Body of pancreas (tissue), 4 donors: ENCODE data around the gene TMEM8B. TPM values are rescaled to one million over a fixed set of nuclear protein-coding genes. Genes with fewer than 3 reads are reported as not detected.
A peak's percentile ranks its signal among the peaks of the same experiment; 100 is the strongest.
"Not testable (repeated sequence)": the region's sequence is repeated elsewhere in the genome, so short reads cannot be mapped to it uniquely, and the experiment has no call there.

Experiments used
- ATAC-seq: fragments of 150-250 bp; one replicate; pipeline ENCODE4 v1.9.1; 2016
- DNase-seq, 4 donors: peaks; one replicate each; pipeline ENCODE4 v3.0.0-alpha.2; 2019
- H3K27ac ChIP-seq, 4 donors: fragments of 200-600 bp; sonication (generic); 1 replicate in 3 of 4; 2 replicates in 1 of 4; pipeline versions ENCODE4 v1.5.1 to v1.6.1; 2016 to 2019; ENCODE audit warnings: mild to moderate bottlenecking in 1 of 4, mixed read lengths in 1 of 4, moderate library complexity in 1 of 4
- H3K27me3 ChIP-seq, 2 donors: fragments of 200-600 bp; sonication (generic); one replicate each; pipeline ENCODE4 v1.6.0; 2016; ENCODE audit warnings: mild to moderate bottlenecking in 1 of 2
- H3K36me3 ChIP-seq, 2 donors: fragments of 200-600 bp; sonication (generic); replicated peaks in 1 of 2; 2 replicates each; pipeline ENCODE4 v1.5.1; 2016; ENCODE audit warnings: low read depth in 2 of 2; ENCODE audit not compliant: insufficient read depth in 1 of 2
- H3K4me1 ChIP-seq: fragments of 200-600 bp; sonication (generic); one replicate; pipeline ENCODE4 v1.6.0; 2016
- H3K4me3 ChIP-seq, 2 donors: fragments of 200-600 bp; sonication (generic); 1 replicate in 1 of 2; 2 replicates in 1 of 2; pipeline ENCODE4 v1.5.1; 2016 to 2019
- H3K9me3 ChIP-seq, 3 donors: fragments of 200-600 bp; sonication (generic); 1 replicate in 2 of 3; 2 replicates in 1 of 3; pipeline ENCODE4 v1.5.1; 2016
- CTCF ChIP-seq, 7 experiments: fragments of 450-650 bp in 4 of 7; fragments of 200-600 bp in 3 of 7; sonication (generic) in 3 of 7; IDR thresholded peaks; one replicate each; pipeline ENCODE4 v1.5.1; 2016 to 2019; ENCODE audit warnings: antibody characterized with exemption in 7 of 7
- POLR2A ChIP-seq, 3 donors: fragments of 450-650 bp; IDR thresholded peaks; one replicate each; pipeline ENCODE4 v1.6.1; 2016; ENCODE audit warnings: antibody characterized with exemption in 3 of 3, mild to moderate bottlenecking in 2 of 3
- WGBS, 2 donors: methylation state at CpG; one replicate each; pipeline ENCODE4 v1.1.5; 2017; 5-methylcytosine and 5-hydroxymethylcytosine counted together
- intact Hi-C: fragments of 100-400 bp; cut with DNase I; formaldehyde crosslinking; loops from one replicate; pipeline ENCODE4 v1.15.1; 2023
- total RNA-seq, 2 donors: library from RNA; depleted of rRNA; stranded (reverse); fragments of >200 nt; gene quantifications; one replicate each; pipeline ENCODE4 v1.1.0, GENCODE V29; 2016

TMEM8B gene
- total RNA-seq, 2 donors from 2014 or later: 7.3 to 7.9 TPM

DNA sequence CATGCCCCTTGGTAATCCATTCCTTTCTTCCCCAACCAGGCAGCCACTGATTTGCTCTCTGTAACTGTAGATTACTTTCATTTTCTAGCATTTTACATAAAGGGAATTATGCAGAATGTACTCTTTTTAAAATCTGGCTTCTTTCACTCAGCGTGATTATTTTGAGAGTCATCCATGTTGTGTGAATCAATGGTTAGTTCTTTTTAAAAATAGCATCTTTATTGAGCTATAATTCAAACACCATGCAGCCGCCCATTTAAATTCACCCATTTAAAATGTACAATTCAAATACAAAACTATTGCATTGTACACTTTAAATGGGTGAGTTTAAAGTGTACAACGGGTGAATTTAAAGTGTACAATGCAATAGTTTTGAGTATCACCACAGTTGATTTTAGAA is 43.5 kb downstream of the TMEM8B start:
- H3K36me3 ChIP-seq: no peaks in the 10 kb centered on the region
- no peak overlapping the region for H3K27ac ChIP-seq
- H3K4me3 ChIP-seq: no peak overlapping the region
- TF ChIP-seq CTCF (IDR thresholded peaks at IDR 0.05) (no peak), POLR2A (IDR thresholded peaks at IDR 0.05) (no peak)
- intact Hi-C loops: no loop called here
- no peaks in the 10 kb centered on the region for H3K9me3 ChIP-seq
- DNase-seq: no peak
- WGBS, 2 donors: 60 to 66% methylated on average over 3 of the region's 3 CpGs
- H3K27me3 ChIP-seq: no peaks in the 10 kb centered on the region
- ATAC-seq: no peak
- H3K4me1 ChIP-seq: no peaks in the 10 kb centered on the region

DNA sequence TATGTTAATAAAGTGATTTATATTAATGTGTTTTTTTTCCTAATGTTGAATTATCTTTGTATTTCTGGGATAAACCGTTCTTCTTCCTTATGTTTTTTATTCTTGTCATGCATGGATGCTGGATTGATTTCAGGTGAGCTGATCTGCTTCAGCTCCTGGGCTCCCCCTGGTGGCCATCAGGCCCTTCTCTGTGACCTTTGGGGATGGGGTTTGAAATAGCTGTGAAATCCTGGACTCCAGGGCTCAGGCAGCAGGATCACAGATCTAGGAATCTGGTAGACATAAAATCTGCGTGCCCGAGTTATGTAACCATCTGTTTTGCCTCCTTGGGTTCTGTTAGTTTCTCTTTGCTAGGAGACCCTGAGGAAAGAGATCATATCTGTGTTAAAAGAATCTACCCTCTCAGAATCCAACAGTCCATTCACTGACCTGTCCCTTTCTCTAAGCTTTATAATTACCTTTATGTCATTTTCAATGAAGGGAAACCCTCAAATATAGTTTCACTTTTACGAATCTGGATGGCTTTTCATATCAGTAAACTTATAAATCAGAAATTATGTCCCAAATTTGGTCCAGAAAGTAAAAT is 53.3 kb downstream of the TMEM8B start:
- H3K9me3 ChIP-seq: no peaks in the 10 kb centered on the region
- intact Hi-C loops: no loop called here
- no peak overlapping the region for H3K4me3 ChIP-seq
- peak; percentile 84 to 91 (median 86) for DNase-seq
- no peak overlapping the region for H3K27ac ChIP-seq
- peak; percentile 90 for ATAC-seq
- 1% methylated on average over 4 of the region's 4 CpGs for WGBS, 2 donors
- no peaks in the 10 kb centered on the region for H3K27me3 ChIP-seq
- H3K36me3 ChIP-seq: no peaks in the 10 kb centered on the region
- TF ChIP-seq POLR2A (IDR thresholded peaks at IDR 0.05) (no peak), CTCF (IDR thresholded peaks at IDR 0.05) (peak; percentile 74 to 98 (median 94))
- H3K4me1 ChIP-seq: no peaks in the 10 kb centered on the region

- intact Hi-C loops: no loop called here
- Histone ChIP-seq H3K27ac (no peak overlapping the region), H3K27me3 (no peaks in the 10 kb centered on the region), H3K36me3 (no peaks in the 10 kb centered on the region), H3K9me3 (no peaks in the 10 kb centered on the region), H3K4me1 (no peaks in the 10 kb centered on the region), H3K4me3 (no peak overlapping the region)
- TF ChIP-seq CTCF (IDR thresholded peaks at IDR 0.05) (no peak), POLR2A (IDR thresholded peaks at IDR 0.05) (no peak)
- WGBS, 2 donors: 59 to 65% methylated on average over 3 of the region's 3 CpGs
- DNase-seq (no peak), ATAC-seq (no peak)
Observed at GRCh38 chr9:35882996-35883395, 54.0 kb downstream of the TMEM8B start.

GRCh38 chr9:35884908-35885307 is 55.9 kb downstream of the TMEM8B start:
- ATAC-seq, H3K36me3 ChIP-seq, H3K27ac ChIP-seq, H3K4me3 ChIP-seq, H3K9me3 ChIP-seq, intact Hi-C loops, H3K27me3 ChIP-seq, DNase-seq, H3K4me1 ChIP-seq: not testable (repeated sequence)
- WGBS, 2 donors: 71 to 77% methylated on average over 3 of the region's 3 CpGs

DNA sequence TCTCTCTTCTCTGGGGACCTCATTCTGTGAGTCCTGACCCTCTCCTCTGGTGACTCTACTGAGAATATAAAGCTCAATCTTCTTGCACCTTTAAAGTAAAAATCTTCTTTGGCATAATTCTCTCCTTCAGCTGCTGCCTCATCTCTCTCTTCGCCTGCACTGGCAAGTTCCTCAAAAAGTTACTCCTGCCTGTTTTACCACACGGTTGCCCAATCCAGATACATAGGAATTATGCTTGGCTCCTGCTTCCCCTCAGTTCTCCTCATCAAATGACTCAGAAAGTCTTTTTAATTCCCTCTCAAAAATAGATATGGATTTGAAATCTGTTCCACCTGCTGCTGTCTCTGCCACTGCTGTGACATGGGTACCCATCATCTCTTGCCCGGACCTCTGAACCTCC is 62.6 kb downstream of the TMEM8B start:
- ATAC-seq (no peak), DNase-seq (no peak)
- Histone ChIP-seq H3K27me3 (no peaks in the 10 kb centered on the region), H3K4me1 (no peaks in the 10 kb centered on the region), H3K36me3 (no peaks in the 10 kb centered on the region), H3K4me3 (no peak overlapping the region), H3K27ac (no peak overlapping the region), H3K9me3 (no peaks in the 10 kb centered on the region)
- TF ChIP-seq CTCF (IDR thresholded peaks at IDR 0.05): no peak
- WGBS, 2 donors: 69 to 79% methylated on average over 3 of the region's 3 CpGs
- intact Hi-C loops: no loop called here
